IMR-90 (cell line): Measurements from ENCODE around the gene POLR3F. TPM values are rescaled to one million over a fixed set of nuclear protein-coding genes. Genes with fewer than 3 reads are reported as not detected.
A peak's percentile ranks its signal among the peaks of the same experiment; 100 is the strongest.

Source experiments
- ATAC-seq: fragments of 200-7000 bp; cut with Tn5 transposase; 2 replicates; pipeline ENCODE4 v1.9.1; 2020; ENCODE audit warnings: low read depth, mild to moderate bottlenecking, moderate library complexity
- BruUV-seq: library from RNA; stranded (reverse); fragments of 400-500 nt; replicated peaks from 2 replicates; lab custom pipeline; 2021; lab: Mats Ljungman, UMichigan
- CTCF ChIA-PET: fragments of 300-600 bp; formaldehyde crosslinking; extraction: SDS; loops from one replicate; lab custom pipeline; 2021; ENCODE audit warnings: antibody characterized with exemption; lab: Yijun Ruan, JAX
- POLR2A ChIA-PET: fragments of 300-600 bp; sonication (Branson Sonifier 250); formaldehyde crosslinking; loops from one replicate; lab custom pipeline; 2022; ENCODE audit warnings: antibody characterized with exemption; ENCODE audit not compliant: unreplicated experiment; lab: Charles Lee
- DNase-seq: peaks from one replicate; pipeline ENCODE4 v3.0.0; 2013
- H2AFZ ChIP-seq: replicated peaks from 2 replicates; pipeline ENCODE3; 2013; ENCODE audit warnings: low read length, mild to moderate bottlenecking; ENCODE audit not compliant: poor library complexity
- H2AK5ac ChIP-seq: 2 replicates; pipeline ENCODE4 v1.6.1; 2013; ENCODE audit warnings: low read depth, low read length, inconsistent platforms
- H2AK9ac ChIP-seq: replicated peaks from 2 replicates; pipeline ENCODE3; 2013; ENCODE audit warnings: mild to moderate bottlenecking, low read depth, low read length, moderate library complexity; ENCODE audit not compliant: poor library complexity
- H2BK120ac ChIP-seq: 2 replicates; pipeline ENCODE4 v1.6.1; 2013; ENCODE audit warnings: low read depth, low read length, inconsistent platforms
- H2BK15ac ChIP-seq: 3 replicates; pipeline ENCODE4 v1.6.1; 2013; ENCODE audit warnings: low read depth, low read length, inconsistent platforms
- H2BK20ac ChIP-seq: 2 replicates; pipeline ENCODE4 v1.6.1; 2013; ENCODE audit warnings: low read depth, mild to moderate bottlenecking, inconsistent platforms, low read length, moderate library complexity
- H2BK5ac ChIP-seq: 2 replicates; pipeline ENCODE4 v1.6.1; 2013; ENCODE audit warnings: mild to moderate bottlenecking, low read depth, low read length, inconsistent platforms; ENCODE audit not compliant: poor library complexity, severe bottlenecking
- H3K14ac ChIP-seq: replicated peaks from 2 replicates; pipeline ENCODE4 v1.6.1; 2013; ENCODE audit warnings: low read depth, low read length, inconsistent platforms
- H3K18ac ChIP-seq: 2 replicates; pipeline ENCODE4 v1.6.1; 2013; ENCODE audit warnings: low read depth, low read length, control low read depth
- H3K23ac ChIP-seq: 2 replicates; pipeline ENCODE4 v1.6.1; 2013; ENCODE audit warnings: low read depth, low read length, inconsistent platforms
- H3K27ac ChIP-seq: 2 replicates; pipeline ENCODE4 v1.5.1; 2013; ENCODE audit warnings: mild to moderate bottlenecking, control low read depth, low read length; ENCODE audit not compliant: insufficient read depth
- H3K27me3 ChIP-seq: 2 replicates; pipeline ENCODE4 v1.6.1; 2013; ENCODE audit warnings: low read length; ENCODE audit not compliant: control insufficient read depth, insufficient read depth
- H3K36me3 ChIP-seq: 2 replicates; pipeline ENCODE4 v1.6.1; 2013; ENCODE audit warnings: low read length, mixed read lengths; ENCODE audit not compliant: control insufficient read depth, insufficient read depth
- H3K4ac ChIP-seq: 2 replicates; pipeline ENCODE4 v1.6.1; 2013; ENCODE audit warnings: low read depth, low read length, inconsistent platforms
- H3K4me1 ChIP-seq: 2 replicates; pipeline ENCODE4 v1.6.1; 2013; ENCODE audit warnings: low read length, mixed read lengths; ENCODE audit not compliant: control insufficient read depth, insufficient read depth
- H3K4me2 ChIP-seq: 2 replicates; pipeline ENCODE4 v1.6.1; 2013; ENCODE audit warnings: low read depth, mild to moderate bottlenecking, control low read depth, low read length, moderate library complexity
- H3K4me3 ChIP-seq: 2 replicates; pipeline ENCODE4 v1.5.1; 2013; ENCODE audit warnings: low read depth, mild to moderate bottlenecking, control low read depth, low read length, moderate library complexity; ENCODE audit not compliant: insufficient read depth
- H3K56ac ChIP-seq: 2 replicates; pipeline ENCODE4 v1.6.1; 2013; ENCODE audit warnings: low read length, inconsistent platforms; ENCODE audit not compliant: insufficient read depth; ENCODE audit errors: extremely low read depth
- H3K79me1 ChIP-seq, 2 experiments: 2 replicates each; pipeline ENCODE4 v1.6.1; 2013; ENCODE audit warnings: low read length in 2 of 2, inconsistent platforms in 1 of 2, low read depth in 1 of 2
- H3K9ac ChIP-seq: 2 replicates; pipeline ENCODE4 v1.6.1; 2013; ENCODE audit warnings: low read depth, low read length, control low read depth
- H3K9me1 ChIP-seq: 2 replicates; pipeline ENCODE4 v1.6.1; 2013; ENCODE audit warnings: low read length, inconsistent platforms; ENCODE audit not compliant: insufficient read depth
- H3K9me3 ChIP-seq: 2 replicates; pipeline ENCODE4 v1.6.1; 2013; ENCODE audit warnings: low read length; ENCODE audit not compliant: control insufficient read depth, insufficient read depth
- H4K20me1 ChIP-seq: 2 replicates; pipeline ENCODE4 v1.6.1; 2013; ENCODE audit warnings: low read length, inconsistent platforms; ENCODE audit not compliant: insufficient read depth
- H4K5ac ChIP-seq: 2 replicates; pipeline ENCODE4 v1.6.1; 2013; ENCODE audit warnings: mild to moderate bottlenecking, low read depth, low read length, control low read depth
- H4K8ac ChIP-seq, 2 experiments: 2 replicates each; pipeline ENCODE4 v1.6.1; 2013; ENCODE audit warnings: low read depth in 2 of 2, low read length in 2 of 2, control low read depth in 1 of 2, inconsistent platforms in 1 of 2
- H4K91ac ChIP-seq: 2 replicates; pipeline ENCODE4 v1.6.1; 2013; ENCODE audit warnings: low read depth, low read length, inconsistent platforms; ENCODE audit not compliant: insufficient read depth
- BHLHE40 ChIP-seq: fragments of 150-350 bp; IDR thresholded peaks from 2 replicates; pipeline ENCODE4 v1.6.1; 2016; ENCODE audit warnings: mild to moderate bottlenecking, low read depth, low read length
- CHD1 ChIP-seq: IDR thresholded peaks from 2 replicates; pipeline ENCODE4 v1.6.1; 2012; ENCODE audit warnings: low read depth, low read length, improper control_type of control experiment
- MXI1 ChIP-seq: IDR thresholded peaks from 2 replicates; pipeline ENCODE4 v1.6.1; 2012; ENCODE audit warnings: low read depth, mild to moderate bottlenecking, low read length, moderate library complexity, borderline replicate concordance
- NFE2L2 ChIP-seq: fragments of 150-350 bp; IDR thresholded peaks from 2 replicates; pipeline ENCODE4 v1.6.1; 2016; ENCODE audit warnings: low read depth, mild to moderate bottlenecking, low read length
- POLR2A ChIP-seq: IDR thresholded peaks from 2 replicates; pipeline ENCODE4 v1.6.1; 2012; ENCODE audit warnings: mild to moderate bottlenecking, low read depth, low read length
- RAD21 ChIP-seq: IDR thresholded peaks from 2 replicates; pipeline ENCODE4 v1.6.1; 2012; ENCODE audit warnings: low read length, improper control_type of control experiment
- SMC3 ChIP-seq: fragments of 150-350 bp; IDR thresholded peaks from 2 replicates; pipeline ENCODE4 v1.6.1; 2016; ENCODE audit warnings: low read depth, mild to moderate bottlenecking, antibody characterized with exemption, low read length, moderate library complexity
- WGBS, 2 experiments: methylation state at CpG; one replicate each; pipeline versions ENCODE4 v1.1.5 to v1.1.7; 2013; ENCODE audit warnings: missing lambda C conversion rate in 2 of 2; ENCODE audit not compliant: insufficient read length in 1 of 2; ENCODE audit errors: extremely low coverage in 2 of 2; 5-methylcytosine and 5-hydroxymethylcytosine counted together
- dilution Hi-C: fragments of 300-500 bp; cut with HindIII; formaldehyde crosslinking; loops from one replicate; pipeline ENCODE4 v1.14.3; 2018; ENCODE audit warnings: low sequenced_read_pairs; ENCODE audit not compliant: unreplicated experiment
- in situ Hi-C: fragments of 300-500 bp; cut with MboI; formaldehyde crosslinking; loops from 3 replicates; pipeline ENCODE4 v1.14.3; 2019; ENCODE audit warnings: low sequenced_read_pairs, inconsistent platforms, mixed read lengths
- intact Hi-C: fragments of 100-400 bp; cut with micrococcal nuclease; formaldehyde crosslinking; loops from 2 replicates; pipeline ENCODE4 v1.10.0; 2022
- polyA plus RNA-seq, 3 experiments: library from polyadenylated mRNA; depleted of rRNA; stranded (reverse); fragments of >200 nt; gene quantifications; 2 replicates each; pipeline ENCODE4 v1.2.3, GENCODE V29; 2012; ENCODE audit warnings: low replicate concordance in 1 of 3
- total RNA-seq: library from RNA; depleted of rRNA; stranded (reverse); fragments of >200 nt; gene quantifications from 2 replicates; pipeline ENCODE4 v1.2.3, GENCODE V29; 2012
- TF ChIP-seq, protein P1 (sequence below): fragments of 150-350 bp; IDR thresholded peaks from 2 replicates; pipeline ENCODE4 v1.6.1; 2016; ENCODE audit warnings: low read depth, mild to moderate bottlenecking, low read length, moderate library complexity, borderline replicate concordance
- TF ChIP-seq, protein P2 (sequence below): fragments of 150-350 bp; IDR thresholded peaks from 2 replicates; pipeline ENCODE4 v1.6.1; 2017; ENCODE audit warnings: mild to moderate bottlenecking, antibody characterized with exemption, low read length, low read depth

POLR3F gene
- total and polyA plus RNA-seq, 2 of the 4 experiments (the other 2 are of a cell fraction), result 5.7 to 7.2 TPM

DNA sequence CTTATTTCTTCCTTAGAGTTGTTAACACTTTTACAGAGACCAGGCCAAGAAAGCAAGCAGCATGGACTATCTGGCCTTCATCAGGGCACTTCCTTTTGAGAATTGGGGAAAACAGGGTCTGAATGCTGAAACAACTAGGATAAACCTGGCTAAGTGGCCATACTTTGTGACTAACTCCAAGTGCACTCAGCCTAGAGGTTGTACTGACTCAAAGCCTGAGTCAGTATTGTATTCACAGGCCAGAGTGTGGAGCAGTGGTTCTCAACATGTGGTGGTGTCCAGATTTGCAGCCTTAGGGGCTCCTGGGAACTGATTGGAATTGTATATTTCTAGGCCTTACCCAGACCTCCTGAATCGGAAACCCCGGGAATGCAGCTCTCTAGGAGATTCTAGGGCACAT is 60.6 kb downstream of the POLR3F start:
- Histone ChIP-seq H4K91ac (no peak overlapping the region), H2AK5ac (no peak overlapping the region), H3K9me3 (no peaks in the 10 kb centered on the region), H2AK9ac (no peak overlapping the region), H4K20me1 (no peaks in the 10 kb centered on the region), H3K14ac (no peak overlapping the region), H3K27me3 (no peaks in the 10 kb centered on the region), H4K5ac (no peak overlapping the region), H2AFZ (no peak overlapping the region), H2BK15ac (no peak overlapping the region), H3K36me3 (peaks cover 54% of the 10 kb centered on the region), H3K4ac (no peak overlapping the region), H3K27ac (no peak overlapping the region), H3K9ac (no peak overlapping the region), H3K18ac (no peak overlapping the region), H3K79me1 (peaks cover 9 to 10% of the 10 kb centered on the region in 2 experiments), H2BK5ac (no peak overlapping the region), H2BK120ac (no peak overlapping the region), H3K4me2 (no peak overlapping the region), H2BK20ac (no peak overlapping the region), H3K4me3 (no peak overlapping the region), H3K4me1 (peaks cover 2% of the 10 kb centered on the region), H3K9me1 (peaks cover 5% of the 10 kb centered on the region), H3K23ac (no peak overlapping the region), H4K8ac (no peak overlapping the region), H3K56ac (no peak overlapping the region)
- WGBS, 2 experiments, result no CpG with 5 or more reads among the region's 2 CpGs
- no TSS peak for BruUV-seq
- intact Hi-C loops (no loop called here), in situ Hi-C loops (loop anchor here (25.0 kb wide), 2 partner anchors 109 to 1509 kb away; no protein-coding TSS in a partner anchor), dilution Hi-C loops (no loop called here)
- ChIA-PET POLR2A (no interaction called here), CTCF (no interaction called here)
- peak; percentile 75 for DNase-seq
- no peak for TF ChIP-seq SMC3
- TF ChIP-seq CHD1, result no peak
- TF ChIP-seq, protein P1, sequence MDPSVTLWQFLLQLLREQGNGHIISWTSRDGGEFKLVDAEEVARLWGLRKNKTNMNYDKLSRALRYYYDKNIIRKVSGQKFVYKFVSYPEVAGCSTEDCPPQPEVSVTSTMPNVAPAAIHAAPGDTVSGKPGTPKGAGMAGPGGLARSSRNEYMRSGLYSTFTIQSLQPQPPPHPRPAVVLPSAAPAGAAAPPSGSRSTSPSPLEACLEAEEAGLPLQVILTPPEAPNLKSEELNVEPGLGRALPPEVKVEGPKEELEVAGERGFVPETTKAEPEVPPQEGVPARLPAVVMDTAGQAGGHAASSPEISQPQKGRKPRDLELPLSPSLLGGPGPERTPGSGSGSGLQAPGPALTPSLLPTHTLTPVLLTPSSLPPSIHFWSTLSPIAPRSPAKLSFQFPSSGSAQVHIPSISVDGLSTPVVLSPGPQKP, result no peak
- TF ChIP-seq POLR2A, result no peak
- no peak for TF ChIP-seq MXI1
- no peak for TF ChIP-seq BHLHE40
- TF ChIP-seq, protein P2, sequence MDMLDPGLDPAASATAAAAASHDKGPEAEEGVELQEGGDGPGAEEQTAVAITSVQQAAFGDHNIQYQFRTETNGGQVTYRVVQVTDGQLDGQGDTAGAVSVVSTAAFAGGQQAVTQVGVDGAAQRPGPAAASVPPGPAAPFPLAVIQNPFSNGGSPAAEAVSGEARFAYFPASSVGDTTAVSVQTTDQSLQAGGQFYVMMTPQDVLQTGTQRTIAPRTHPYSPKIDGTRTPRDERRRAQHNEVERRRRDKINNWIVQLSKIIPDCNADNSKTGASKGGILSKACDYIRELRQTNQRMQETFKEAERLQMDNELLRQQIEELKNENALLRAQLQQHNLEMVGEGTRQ, result no peak
- no peak for TF ChIP-seq NFE2L2
- no peak for TF ChIP-seq RAD21
- ATAC-seq, result peak; percentile 78
